ENCODE data around the gene PDE9A. TPM values are rescaled to one million over a fixed set of nuclear protein-coding genes. Genes with fewer than 3 reads are reported as not detected.

PDE9A gene
- polyA plus RNA-seq, 1 experiment = 0.09 TPM

GRCh38 chr21:42769820-42770716 lies 116.6 kb downstream of the PDE9A start:
- CTCF ChIA-PET = no interaction called here
- no peaks in the 10 kb centered on the region for H3K36me3 ChIP-seq (ENCODE audit: control insufficient read depth, insufficient read depth, low read length)
- POLR2A ChIA-PET = no interaction called here
- DNase-seq (ENCODE audit: low read depth) = no peak
- TF ChIP-seq, protein P1, sequence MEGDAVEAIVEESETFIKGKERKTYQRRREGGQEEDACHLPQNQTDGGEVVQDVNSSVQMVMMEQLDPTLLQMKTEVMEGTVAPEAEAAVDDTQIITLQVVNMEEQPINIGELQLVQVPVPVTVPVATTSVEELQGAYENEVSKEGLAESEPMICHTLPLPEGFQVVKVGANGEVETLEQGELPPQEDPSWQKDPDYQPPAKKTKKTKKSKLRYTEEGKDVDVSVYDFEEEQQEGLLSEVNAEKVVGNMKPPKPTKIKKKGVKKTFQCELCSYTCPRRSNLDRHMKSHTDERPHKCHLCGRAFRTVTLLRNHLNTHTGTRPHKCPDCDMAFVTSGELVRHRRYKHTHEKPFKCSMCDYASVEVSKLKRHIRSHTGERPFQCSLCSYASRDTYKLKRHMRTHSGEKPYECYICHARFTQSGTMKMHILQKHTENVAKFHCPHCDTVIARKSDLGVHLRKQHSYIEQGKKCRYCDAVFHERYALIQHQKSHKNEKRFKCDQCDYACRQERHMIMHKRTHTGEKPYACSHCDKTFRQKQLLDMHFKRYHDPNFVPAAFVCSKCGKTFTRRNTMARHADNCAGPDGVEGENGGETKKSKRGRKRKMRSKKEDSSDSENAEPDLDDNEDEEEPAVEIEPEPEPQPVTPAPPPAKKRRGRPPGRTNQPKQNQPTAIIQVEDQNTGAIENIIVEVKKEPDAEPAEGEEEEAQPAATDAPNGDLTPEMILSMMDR (IDR thresholded peaks at IDR 0.05; ENCODE audit: insufficient read depth, low read depth, low read length) = no peak
- H3K27me3 ChIP-seq (ENCODE audit: control insufficient read depth, insufficient read depth, low read length) = no peaks in the 10 kb centered on the region; the same call in 1 of the 2 replicates
- H3K4me3 ChIP-seq (ENCODE audit: low read depth, low read length) = no peak overlapping the region

DNA sequence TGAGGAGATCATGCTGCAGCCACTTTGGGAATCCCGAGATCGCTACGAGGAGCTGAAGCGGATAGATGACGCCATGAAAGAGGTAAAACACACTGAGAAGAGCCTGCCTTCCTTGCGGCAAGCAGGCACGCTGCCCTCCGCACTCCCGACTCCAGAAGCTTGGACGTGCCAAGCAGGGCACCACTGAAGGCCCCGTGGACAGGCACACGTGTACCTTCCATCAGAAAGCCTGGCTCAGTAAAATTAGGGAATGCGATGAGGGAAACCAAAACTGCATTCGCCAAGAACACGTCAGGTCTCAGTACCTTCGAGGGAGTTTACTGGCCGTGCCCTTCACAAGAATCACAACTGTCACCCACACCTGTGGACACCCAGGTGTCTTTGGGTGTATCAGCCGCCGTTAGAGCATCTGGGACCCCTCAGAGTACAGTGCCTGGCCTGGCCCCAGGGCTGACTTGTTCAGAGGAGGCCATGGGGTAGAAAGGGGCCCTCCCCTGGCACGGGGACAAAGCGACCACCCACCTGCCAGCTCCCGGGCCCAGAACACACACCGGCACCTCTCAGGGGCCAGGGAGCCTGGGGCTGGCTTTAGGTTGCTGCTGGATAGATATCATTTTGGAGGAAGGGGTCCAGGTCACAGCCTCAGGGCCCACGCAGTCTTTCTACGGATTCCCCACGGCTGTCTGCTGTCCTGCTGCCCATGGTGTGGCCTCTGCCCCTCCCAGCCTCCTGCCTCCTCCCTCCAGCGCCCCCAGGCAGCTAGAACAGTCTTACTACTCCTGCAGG lies 117.5 kb downstream of the PDE9A start:
- H3K4me3 ChIP-seq (ENCODE audit: low read depth, low read length) = no peak overlapping the region
- TF ChIP-seq, protein P1 (IDR thresholded peaks at IDR 0.05; ENCODE audit: insufficient read depth, low read depth, low read length) = no peak
- no peaks in the 10 kb centered on the region for H3K36me3 ChIP-seq (ENCODE audit: control insufficient read depth, insufficient read depth, low read length)
- no peak for DNase-seq (ENCODE audit: low read depth)
- no peaks in the 10 kb centered on the region for H3K27me3 ChIP-seq (ENCODE audit: control insufficient read depth, insufficient read depth, low read length)
- CTCF ChIA-PET = no interaction called here
- POLR2A ChIA-PET = no interaction called here

- CTCF ChIA-PET = no interaction called here
These were observed 118.0 kb downstream of the PDE9A start for GRCh38 chr21:42771503-42771805.

GRCh38 chr21:42775123-42775522 lies 121.7 kb downstream of the PDE9A start:
- Histone ChIP-seq H3K27me3 (ENCODE audit: control insufficient read depth, insufficient read depth, low read length) (peaks cover 4% of the 10 kb centered on the region), H3K4me3 (ENCODE audit: low read depth, low read length) (no peak overlapping the region), H3K36me3 (ENCODE audit: control insufficient read depth, insufficient read depth, low read length) (no peaks in the 10 kb centered on the region)
- ChIA-PET POLR2A (no interaction called here), CTCF (no interaction called here)
- no peak for DNase-seq (ENCODE audit: low read depth)
- TF ChIP-seq, protein P1 (IDR thresholded peaks at IDR 0.05; ENCODE audit: insufficient read depth, low read depth, low read length) = no peak

More at GRCh38 chr21:42771503-42771805, 118.0 kb downstream of the PDE9A start:
- TF ChIP-seq, protein P1 (IDR thresholded peaks at IDR 0.05; ENCODE audit: insufficient read depth, low read depth, low read length) = no peak
- H3K27me3 ChIP-seq (ENCODE audit: control insufficient read depth, insufficient read depth, low read length) = no peaks in the 10 kb centered on the region
- no peak overlapping the region for H3K4me3 ChIP-seq (ENCODE audit: low read depth, low read length)
- POLR2A ChIA-PET = no interaction called here
- DNase-seq (ENCODE audit: low read depth) = no peak
- H3K36me3 ChIP-seq (ENCODE audit: control insufficient read depth, insufficient read depth, low read length) = no peaks in the 10 kb centered on the region

DNA sequence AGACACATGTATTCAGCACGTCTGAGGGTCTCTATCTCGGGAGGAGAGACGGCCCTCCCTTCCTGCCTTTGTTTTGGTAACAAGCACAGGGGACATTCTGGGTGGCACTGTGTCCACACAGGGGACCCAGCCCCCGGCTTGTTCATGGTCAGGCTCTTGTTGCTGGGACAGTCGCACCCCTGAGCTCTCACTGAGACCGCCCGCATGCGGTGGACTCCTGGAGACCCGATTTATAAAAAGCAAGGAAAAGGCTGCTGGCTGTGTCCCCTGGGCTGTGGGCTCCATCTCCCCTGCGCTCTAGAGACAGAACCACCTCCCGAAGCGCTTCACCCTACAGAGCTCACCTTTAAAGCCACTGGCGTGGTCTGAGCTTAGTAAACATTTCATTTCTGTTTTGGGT lies 122.5 kb downstream of the PDE9A start:
- Histone ChIP-seq H3K36me3 (ENCODE audit: control insufficient read depth, insufficient read depth, low read length) (no peaks in the 10 kb centered on the region), H3K27me3 (ENCODE audit: control insufficient read depth, insufficient read depth, low read length) (peaks cover 4% of the 10 kb centered on the region), H3K4me3 (ENCODE audit: low read depth, low read length) (no peak overlapping the region)
- DNase-seq (ENCODE audit: low read depth) = no peak
- TF ChIP-seq, protein P1 (IDR thresholded peaks at IDR 0.05; ENCODE audit: insufficient read depth, low read depth, low read length) = no peak
- POLR2A ChIA-PET = no interaction called here
- CTCF ChIA-PET = no interaction called here
